DND-41 (cell line): ENCODE results near the gene G3BP1.

Experiments
- ATAC-seq: fragments of 200-7000 bp; cut with Tn5 transposase; 3 replicates; pipeline ENCODE4 v1.9.1; 2021; ENCODE audit warnings: low read depth; ENCODE audit not compliant: insufficient read depth
- DNase-seq: peaks from one replicate; pipeline ENCODE4 v3.0.0-alpha.2; 2020
- H2AFZ ChIP-seq: 2 replicates; pipeline ENCODE4 v1.6.0; 2012; ENCODE audit warnings: low read depth, low read length
- H3K27ac ChIP-seq: 2 replicates; pipeline ENCODE4 v1.5.1; 2012; ENCODE audit warnings: low read length, inconsistent platforms
- H3K27me3 ChIP-seq: fragments of 200-600 bp; sonication (generic); 2 replicates; pipeline ENCODE4 v1.6.0; 2012; ENCODE audit warnings: low read length, mild to moderate bottlenecking, inconsistent platforms; ENCODE audit not compliant: insufficient read depth, poor library complexity
- H3K36me3 ChIP-seq: 2 replicates; pipeline ENCODE4 v1.5.1; 2012; ENCODE audit warnings: low read length, inconsistent platforms; ENCODE audit not compliant: insufficient read depth
- H3K4me1 ChIP-seq: 2 replicates; pipeline ENCODE4 v1.5.1; 2012; ENCODE audit warnings: mild to moderate bottlenecking, low read length; ENCODE audit not compliant: insufficient read depth
- H3K4me2 ChIP-seq: 2 replicates; pipeline ENCODE4 v1.6.0; 2012; ENCODE audit warnings: mild to moderate bottlenecking, moderate library complexity, low read length, inconsistent platforms; ENCODE audit not compliant: insufficient read depth
- H3K4me3 ChIP-seq, 2 experiments: fragments of 200-600 bp in 1 of 2; shearing (Covaris generic) in 1 of 2; 2 replicates each; pipeline ENCODE4 v1.5.1; 2012 to 2016; ENCODE audit warnings: inconsistent platforms in 2 of 2, low read length in 2 of 2, mild to moderate bottlenecking in 2 of 2, low read depth in 1 of 2, moderate library complexity in 1 of 2
- H3K79me2 ChIP-seq: 2 replicates; pipeline ENCODE4 v1.6.0; 2012; ENCODE audit warnings: low read length, inconsistent platforms; ENCODE audit not compliant: insufficient read depth
- H3K9ac ChIP-seq: 2 replicates; pipeline ENCODE4 v1.6.0; 2012; ENCODE audit warnings: low read depth, mild to moderate bottlenecking, inconsistent platforms, low read length, moderate library complexity
- H3K9me3 ChIP-seq: 2 replicates; pipeline ENCODE4 v1.5.1; 2012; ENCODE audit warnings: low read length, moderate library complexity, mild to moderate bottlenecking, inconsistent platforms; ENCODE audit not compliant: insufficient read depth, severe bottlenecking
- H4K20me1 ChIP-seq: 2 replicates; pipeline ENCODE4 v1.6.0; 2012; ENCODE audit warnings: low read length; ENCODE audit not compliant: insufficient read depth
- CTCF ChIP-seq: IDR thresholded peaks from 2 replicates; pipeline ENCODE4 v1.5.1; 2012; ENCODE audit warnings: borderline replicate concordance, low read length, moderate library complexity, mild to moderate bottlenecking; ENCODE audit not compliant: poor library complexity, severe bottlenecking; ENCODE audit errors: extremely low read depth
- EZH2 ChIP-seq: IDR thresholded peaks from 3 replicates; pipeline ENCODE4 v1.6.1; 2012; ENCODE audit warnings: borderline replicate concordance, low read depth, mild to moderate bottlenecking, moderate library complexity, low read length, inconsistent platforms; ENCODE audit not compliant: severe bottlenecking

G3BP1 gene

GRCh38 chr5:151775025-151775606 is 3.4 kb downstream of the G3BP1 start:
- H3K4me3 ChIP-seq = peak overlapping the region in 1 of 2 experiments; percentile 93; a peak in 2 of 4 replicates
- peaks cover 62% of the 10 kb centered on the region for H3K4me1 ChIP-seq
- no peaks in the 10 kb centered on the region for H3K9me3 ChIP-seq
- H3K27me3 ChIP-seq = no peaks in the 10 kb centered on the region
- H4K20me1 ChIP-seq = peaks cover 78% of the 10 kb centered on the region
- peaks cover 55% of the 10 kb centered on the region for H3K36me3 ChIP-seq
- DNase-seq = no peak
- no peak for ATAC-seq
- peak overlapping the region; percentile 87 for H3K4me2 ChIP-seq
- H3K79me2 ChIP-seq = peaks cover 93% of the 10 kb centered on the region
- H2AFZ ChIP-seq = no peak overlapping the region
- peak overlapping the region; percentile 98; the same call in 1 of the 2 replicates for H3K9ac ChIP-seq
- H3K27ac ChIP-seq = no peak overlapping the region
- TF ChIP-seq EZH2 (no peak), CTCF (no peak)

- Histone ChIP-seq H3K9ac (no peak overlapping the region), H3K27ac (no peak overlapping the region), H3K9me3 (no peaks in the 10 kb centered on the region), H2AFZ (no peak overlapping the region), H3K4me2 (peak overlapping the region; percentile 38; the same call in 1 of the 2 replicates), H3K27me3 (no peaks in the 10 kb centered on the region), H3K4me3 (no peak overlapping the region), H3K79me2 (peaks cover 100% of the 10 kb centered on the region), H3K36me3 (peaks cover 54% of the 10 kb centered on the region), H3K4me1 (peaks cover 60% of the 10 kb centered on the region), H4K20me1 (peaks cover 92% of the 10 kb centered on the region)
- ATAC-seq = no peak
- no peak for TF ChIP-seq EZH2
- no peak for TF ChIP-seq CTCF
- no peak for DNase-seq
These were observed 7.9 kb downstream of the G3BP1 start for GRCh38 chr5:151779531-151780125.

GRCh38 chr5:151780348-151780747 is 8.6 kb downstream of the G3BP1 start:
- H3K27me3 ChIP-seq = no peaks in the 10 kb centered on the region
- no peak for TF ChIP-seq CTCF
- no peak for TF ChIP-seq EZH2
- H3K4me2 ChIP-seq = peak overlapping the region; percentile 33; the same call in 1 of the 2 replicates
- no peak overlapping the region for H2AFZ ChIP-seq
- peaks cover 91% of the 10 kb centered on the region for H4K20me1 ChIP-seq
- H3K79me2 ChIP-seq = peaks cover 100% of the 10 kb centered on the region
- H3K4me1 ChIP-seq = peaks cover 53% of the 10 kb centered on the region
- DNase-seq (no peak), ATAC-seq (no peak)
- no peaks in the 10 kb centered on the region for H3K9me3 ChIP-seq
- peaks cover 51% of the 10 kb centered on the region for H3K36me3 ChIP-seq
- H3K9ac ChIP-seq = no peak overlapping the region
- no peak overlapping the region for H3K27ac ChIP-seq
- H3K4me3 ChIP-seq = no peak overlapping the region
